DOHH2 (cell line): Measurements from ENCODE around the gene ESCO1.

Experiments
- CTCF ChIP-seq: fragments of 200-600 bp; sonication (generic); IDR thresholded peaks from one replicate; pipeline ENCODE4 v1.5.1; 2014; ENCODE audit warnings: antibody characterized with exemption, mild to moderate bottlenecking, low read depth, low read length; ENCODE audit not compliant: poor library complexity, severe bottlenecking
- EZH2phosphoT487 ChIP-seq: fragments of 200-600 bp; sonication (generic); IDR thresholded peaks from 2 replicates; pipeline ENCODE4 v1.6.1; 2017; ENCODE audit warnings: borderline replicate concordance, mild to moderate bottlenecking, antibody characterized with exemption, low read length, moderate library complexity, mixed read lengths

GRCh38 chr18:21522530-21522929 is 78.0 kb downstream of the ESCO1 start:
- TF ChIP-seq EZH2phosphoT487 (no peak), CTCF (no peak)
